Loucy (cell line): Measurements from ENCODE around the gene TM4SF18.

Source experiments
- CTCF ChIP-seq: fragments of 200-600 bp; sonication (generic); conservative IDR thresholded peaks from 2 replicates; pipeline ENCODE4 v1.5.1; 2014; ENCODE audit warnings: mild to moderate bottlenecking, antibody characterized with exemption, low read length
- EZH2phosphoT487 ChIP-seq: fragments of 200-600 bp; IDR thresholded peaks from 2 replicates; pipeline ENCODE4 v1.6.1; 2018; ENCODE audit warnings: antibody characterized with exemption, mild to moderate bottlenecking, moderate library complexity, borderline replicate concordance

GRCh38 chr3:149381173-149382100 lies 48.0 kb upstream of the TM4SF18 start:
- TF ChIP-seq CTCF (no peak), EZH2phosphoT487 (no peak)
